ENCODE results near the gene BIN1. TPM values are rescaled to one million over a fixed set of nuclear protein-coding genes. Genes with fewer than 3 reads are reported as not detected.

BIN1 gene
- total RNA-seq, 1 donor from 2014 or later = 99.0 TPM

- no peak overlapping the region for H3K4me3 ChIP-seq (ENCODE audit: low read depth, low read length)
- no peak for TF ChIP-seq CTCF (conservative IDR thresholded peaks at IDR 0.05; ENCODE audit: low read depth, low read length)
- no peak for DNase-seq (ENCODE audit: low read depth)
Observed at GRCh38 chr2:127146820-127147502, 40.0 kb upstream of the BIN1 start.

- no peak overlapping the region for H3K4me3 ChIP-seq (ENCODE audit: low read depth, low read length)
- TF ChIP-seq CTCF (conservative IDR thresholded peaks at IDR 0.05; ENCODE audit: low read depth, low read length) = no peak
- no peak for DNase-seq (ENCODE audit: low read depth)
Observed at GRCh38 chr2:127146071-127146725, 39.2 kb upstream of the BIN1 start.

- TF ChIP-seq CTCF (conservative IDR thresholded peaks at IDR 0.05; ENCODE audit: low read depth, low read length) = no peak
- no peak for DNase-seq (ENCODE audit: low read depth)
- H3K4me3 ChIP-seq (ENCODE audit: low read depth, low read length) = no peak overlapping the region
Observed at GRCh38 chr2:127145280-127145895, 38.4 kb upstream of the BIN1 start.

- peak overlapping the region; percentile 10 for H3K4me3 ChIP-seq (ENCODE audit: low read depth, low read length)
- peak; percentile 19 for TF ChIP-seq CTCF (conservative IDR thresholded peaks at IDR 0.05; ENCODE audit: low read depth, low read length)
- DNase-seq (ENCODE audit: low read depth) = peak; percentile 44
Observed at GRCh38 chr2:127143841-127144782, 37.2 kb upstream of the BIN1 start.

GRCh38 chr2:127142663-127143630, 36.0 kb upstream of the BIN1 start:
- H3K4me3 ChIP-seq (ENCODE audit: low read depth, low read length) = no peak overlapping the region
- DNase-seq (ENCODE audit: low read depth) = no peak
- TF ChIP-seq CTCF (conservative IDR thresholded peaks at IDR 0.05; ENCODE audit: low read depth, low read length) = peak; percentile 18

- no peak for TF ChIP-seq CTCF (conservative IDR thresholded peaks at IDR 0.05; ENCODE audit: low read depth, low read length)
- no peak overlapping the region for H3K4me3 ChIP-seq (ENCODE audit: low read depth, low read length)
- DNase-seq (ENCODE audit: low read depth) = no peak
Observed at GRCh38 chr2:127140538-127140937, 33.6 kb upstream of the BIN1 start.
